HG02798 (cell line): ENCODE measurements around the gene PCSK1N.
"Not testable (repeated sequence)": the region's sequence is repeated elsewhere in the genome, so short reads cannot be mapped to it uniquely, and the experiment has no call there.

Experiments
- ATAC-seq: cut with Tn5 transposase; IDR thresholded peaks from one replicate; pipeline ENCODE4 v1.9.1; 2021; ENCODE audit warnings: mild to moderate bottlenecking; ENCODE audit not compliant: unreplicated experiment, poor library complexity

Gene PCSK1N, protein sequence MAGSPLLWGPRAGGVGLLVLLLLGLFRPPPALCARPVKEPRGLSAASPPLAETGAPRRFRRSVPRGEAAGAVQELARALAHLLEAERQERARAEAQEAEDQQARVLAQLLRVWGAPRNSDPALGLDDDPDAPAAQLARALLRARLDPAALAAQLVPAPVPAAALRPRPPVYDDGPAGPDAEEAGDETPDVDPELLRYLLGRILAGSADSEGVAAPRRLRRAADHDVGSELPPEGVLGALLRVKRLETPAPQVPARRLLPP

DNA sequence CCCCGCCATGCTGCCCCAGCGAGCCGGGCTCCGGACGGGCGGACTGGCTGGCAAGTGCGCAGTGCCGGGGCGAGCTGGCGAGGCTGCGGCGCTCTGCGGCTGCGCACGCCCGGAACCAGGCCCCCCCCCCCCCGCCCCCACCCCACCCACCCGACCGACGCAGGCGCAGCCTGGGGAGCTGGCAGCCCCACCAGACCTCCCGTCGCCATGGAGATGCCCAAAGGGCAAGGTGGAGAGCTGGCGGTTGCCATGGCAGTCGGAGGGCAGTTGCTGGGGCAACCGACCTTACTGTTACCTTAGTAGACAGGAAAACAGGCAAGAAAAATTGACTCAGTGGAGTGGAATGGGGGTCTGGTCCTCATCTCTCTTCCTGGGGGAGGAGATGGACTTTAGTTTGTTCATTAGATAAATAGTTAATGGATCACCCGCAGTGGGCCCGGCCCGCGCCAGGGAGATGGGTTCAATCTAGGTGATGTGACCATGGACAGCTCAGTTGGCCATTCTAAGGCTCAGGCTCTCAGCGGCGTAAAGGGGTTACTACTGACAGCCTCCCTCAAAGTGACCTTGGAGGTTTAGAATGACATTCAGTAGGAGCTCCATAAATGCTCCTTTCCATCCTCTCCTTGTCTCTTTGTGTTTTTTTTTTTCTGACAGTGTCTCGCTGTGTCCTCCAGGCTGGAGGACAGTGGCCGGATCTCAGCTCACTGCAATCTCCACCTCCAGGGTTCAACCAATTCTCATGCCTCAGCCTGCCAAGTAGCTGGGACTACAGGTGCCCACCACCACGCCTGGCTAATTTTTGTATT is at the start of gene PCSK1N:
Gene PCSK1N, minus strand, starts transcription at position 87 of the 806 bp plus-strand sequence. Its CDS starts 78 bp downstream, at position 9.
- ATAC-seq = no peak

DNA sequence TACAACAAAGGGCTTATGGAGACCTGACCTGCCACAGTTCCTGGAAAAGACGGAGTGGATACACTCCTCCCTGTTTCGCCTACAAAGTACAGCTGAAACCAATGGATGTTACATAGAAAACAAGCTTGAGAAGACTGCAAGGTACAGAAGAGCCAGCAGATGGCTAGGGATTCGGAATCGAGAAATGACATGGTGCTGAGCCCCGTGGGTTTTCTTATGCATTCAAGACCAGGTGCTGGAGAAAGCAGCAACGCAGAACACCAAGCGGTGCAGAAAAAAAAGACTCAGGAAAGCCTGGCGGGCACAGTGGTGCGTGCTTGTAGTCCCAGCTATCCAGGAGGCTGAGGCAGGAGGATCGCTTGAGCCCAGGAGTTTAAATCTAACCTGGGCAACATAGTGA is 48.3 kb upstream of the PCSK1N start:
- no peak for ATAC-seq

DNA sequence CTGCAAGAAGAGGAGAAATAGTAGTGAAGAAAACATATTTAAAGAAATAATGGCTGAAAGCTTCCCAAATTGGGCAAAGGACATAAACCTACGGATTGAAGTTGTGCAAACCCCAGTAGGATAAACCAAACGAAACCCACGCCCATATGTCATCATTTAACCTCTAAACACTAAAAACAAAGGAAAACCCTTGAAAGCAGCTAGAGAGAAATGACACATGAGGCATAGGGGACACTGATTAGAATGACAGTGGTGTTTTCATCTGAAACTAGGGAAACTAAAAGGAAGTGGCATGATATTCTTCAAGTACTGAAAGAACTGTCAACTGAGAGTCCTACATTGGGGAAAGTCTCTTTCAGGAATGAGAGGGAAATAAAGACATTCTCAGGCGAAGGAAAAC is 41.5 kb upstream of the PCSK1N start:
- ATAC-seq = not testable (repeated sequence)

DNA sequence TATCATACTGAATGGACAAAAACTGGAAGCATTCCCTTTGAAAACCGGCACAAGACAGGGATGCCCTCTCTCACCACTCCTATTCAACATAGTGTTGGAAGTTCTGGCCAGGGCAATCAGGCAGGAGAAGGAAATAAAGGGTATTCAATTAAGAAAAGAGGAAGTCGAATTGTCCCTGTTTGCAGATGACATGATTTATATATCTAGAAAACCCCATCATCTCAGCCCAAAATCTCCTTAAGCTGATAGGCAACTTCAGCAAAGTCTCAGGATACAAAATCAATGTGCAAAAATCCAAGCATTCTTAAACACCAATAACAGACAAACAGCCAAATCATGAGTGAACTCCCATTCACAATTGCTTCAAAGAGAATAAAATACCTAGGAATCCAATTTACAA is 36.6 kb upstream of the PCSK1N start:
- ATAC-seq = not testable (repeated sequence)

DNA sequence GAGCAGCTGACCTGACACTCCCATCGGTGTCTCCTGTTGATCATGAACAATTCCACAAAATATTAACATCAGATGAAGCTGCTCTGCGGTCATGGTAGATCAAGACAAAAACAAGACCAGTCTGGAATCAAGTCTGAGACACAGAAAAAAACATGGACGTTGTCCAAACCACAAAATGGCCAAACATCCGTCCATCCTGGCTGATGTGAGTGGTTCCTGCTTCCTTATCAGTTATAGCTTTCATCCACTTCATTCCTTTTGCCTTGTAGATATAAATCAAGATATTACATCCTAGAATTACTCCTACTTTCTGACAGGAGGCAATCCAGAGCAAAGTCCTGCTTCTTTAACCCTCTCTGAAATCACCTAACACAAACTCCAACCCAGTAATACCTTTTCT is 28.8 kb upstream of the PCSK1N start:
- ATAC-seq = no peak

DNA sequence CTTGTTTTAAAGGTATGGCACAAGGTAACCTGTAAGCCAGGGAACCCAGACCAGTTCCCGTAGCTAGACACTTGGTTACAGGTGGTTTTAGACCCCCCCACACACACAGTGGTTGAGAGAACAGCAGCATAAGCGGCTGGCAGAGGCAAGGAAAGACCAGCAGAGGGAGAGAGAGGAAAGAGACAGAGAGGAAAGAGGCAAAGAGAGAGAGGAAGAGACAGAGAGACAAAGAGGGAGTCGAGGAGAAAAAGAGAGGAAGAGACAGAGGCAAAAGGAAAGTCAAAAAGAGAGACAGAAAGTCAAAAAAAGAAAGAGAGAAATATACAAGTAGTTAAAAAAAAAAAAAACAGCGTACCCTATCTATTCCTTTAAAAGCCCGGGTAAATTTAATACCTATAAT is 19.5 kb upstream of the PCSK1N start:
- no peak for ATAC-seq

DNA sequence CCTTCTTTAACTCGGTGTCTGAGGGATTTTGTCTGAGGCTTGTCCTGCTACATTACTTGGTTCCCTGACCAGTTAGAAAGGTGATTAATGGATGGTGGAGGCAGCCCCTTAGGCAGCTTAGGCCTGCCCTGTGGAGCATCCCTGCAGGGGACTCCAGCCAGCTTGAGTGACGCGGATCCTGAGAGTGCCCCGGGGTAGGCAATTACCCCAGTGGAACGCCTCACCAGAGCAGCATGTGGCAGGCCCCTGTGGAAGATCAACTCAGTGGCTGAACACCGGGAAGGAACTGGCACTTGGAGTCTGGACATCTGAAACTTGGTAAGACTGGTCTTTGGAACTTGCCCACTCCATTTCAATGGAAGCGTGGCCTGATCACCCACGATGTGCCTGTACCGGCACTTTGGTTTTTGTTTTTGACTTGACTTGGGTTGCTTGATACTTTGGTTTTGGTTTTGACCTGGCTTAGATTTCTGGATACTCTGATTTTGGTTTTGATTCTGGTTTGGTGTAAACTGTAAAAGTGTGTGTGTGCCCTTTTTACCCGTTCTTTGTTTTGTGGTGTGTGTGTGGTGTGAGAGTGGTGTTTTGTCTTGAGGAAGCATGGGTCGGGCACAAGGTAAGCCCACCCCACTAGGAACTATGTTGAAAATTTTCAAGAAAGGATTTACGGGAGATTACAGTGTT is 18.9 kb upstream of the PCSK1N start:
- ATAC-seq = not testable (repeated sequence)

DNA sequence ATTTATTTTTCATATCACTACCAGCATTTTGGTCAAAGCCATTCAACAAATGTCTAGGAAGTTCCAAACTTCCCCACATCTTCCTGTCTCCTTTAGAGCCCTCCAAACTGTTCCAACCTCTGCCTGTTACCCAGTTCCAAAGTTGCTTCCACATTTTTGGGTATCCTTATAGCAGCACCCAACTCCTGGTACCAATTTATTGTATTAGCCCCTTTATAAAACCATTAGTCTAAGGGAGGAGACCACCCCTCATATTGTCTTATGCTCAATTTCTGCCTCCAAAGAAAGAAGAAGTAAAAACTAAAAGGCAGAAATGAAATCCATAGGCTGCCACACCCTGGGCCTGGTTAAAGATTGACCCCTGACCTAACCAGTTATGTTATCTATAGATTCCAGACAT is 18.1 kb upstream of the PCSK1N start:
- ATAC-seq = not testable (repeated sequence)

DNA sequence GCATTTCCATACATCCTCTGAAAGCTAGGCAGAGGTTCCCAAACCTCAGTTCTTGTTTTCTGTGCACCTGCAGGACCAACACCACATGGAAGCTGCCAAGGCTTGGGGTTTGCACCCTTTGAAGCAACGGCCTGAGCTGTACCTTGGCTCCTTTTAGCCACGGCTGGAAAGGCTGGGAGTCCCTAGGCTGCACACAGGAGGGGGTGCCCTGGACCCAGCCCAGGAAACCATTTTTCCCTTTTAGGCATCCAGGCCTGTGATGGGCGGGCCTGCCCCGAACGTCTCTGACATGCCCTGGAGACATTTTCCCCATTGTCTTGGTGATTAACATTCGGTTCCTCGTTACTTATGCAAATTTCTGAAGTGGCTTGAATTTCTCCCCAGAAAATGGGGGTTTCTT is 17.4 kb upstream of the PCSK1N start:
- ATAC-seq = no peak

DNA sequence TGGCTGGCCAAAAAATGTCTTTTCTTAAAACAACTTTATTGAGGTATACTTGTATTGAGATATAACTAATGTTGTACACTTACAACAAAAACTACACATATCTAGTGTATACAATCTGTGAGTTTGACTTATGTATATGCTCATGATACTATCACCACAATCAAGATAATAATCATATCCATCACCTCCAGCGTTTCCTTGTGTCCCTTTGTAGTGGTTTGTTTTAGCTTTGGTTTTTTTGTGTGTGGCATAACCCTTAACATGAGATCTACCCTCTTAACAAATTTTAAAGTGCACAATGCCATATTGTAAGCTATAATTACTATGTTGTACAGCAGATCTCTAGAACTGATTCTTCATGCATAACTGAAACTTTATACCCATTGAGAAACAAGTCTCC is 13.4 kb upstream of the PCSK1N start:
- ATAC-seq = no peak

DNA sequence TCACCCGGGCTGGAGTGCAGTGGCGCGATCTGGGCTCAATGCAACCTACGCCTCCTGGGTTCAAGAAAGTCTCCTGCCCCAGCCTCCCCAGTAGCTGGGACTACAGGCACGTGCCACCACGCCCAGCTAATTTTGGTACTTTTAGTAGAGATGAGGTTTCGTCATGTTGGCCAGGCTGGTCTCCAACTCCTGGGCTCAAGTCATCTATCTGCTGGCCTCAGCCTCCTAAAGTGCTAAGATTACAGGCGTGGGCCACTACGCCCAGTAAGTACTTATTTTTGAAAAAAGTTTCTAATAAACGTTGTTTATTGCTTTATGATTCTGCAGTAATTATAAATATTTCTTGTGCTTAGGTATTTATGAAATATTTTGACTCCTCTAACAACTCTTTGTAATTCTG is 4.3 kb upstream of the PCSK1N start:
- ATAC-seq = no peak

DNA sequence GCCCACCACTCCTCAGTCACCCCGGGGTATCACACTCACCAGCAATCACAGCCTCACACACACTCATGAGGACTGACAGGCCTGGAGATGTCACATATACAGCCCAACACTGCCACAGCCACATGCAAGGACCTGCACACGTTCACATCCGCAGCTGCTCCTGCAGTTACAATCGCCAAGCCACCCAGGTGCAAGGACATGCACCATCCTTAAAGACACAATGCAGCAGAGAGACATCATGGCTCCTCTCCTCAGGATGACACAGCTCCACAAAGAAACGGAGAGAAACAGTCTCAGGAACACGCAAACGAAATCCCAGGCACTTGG is 1.1 kb downstream of the PCSK1N start:
- no peak for ATAC-seq

DNA sequence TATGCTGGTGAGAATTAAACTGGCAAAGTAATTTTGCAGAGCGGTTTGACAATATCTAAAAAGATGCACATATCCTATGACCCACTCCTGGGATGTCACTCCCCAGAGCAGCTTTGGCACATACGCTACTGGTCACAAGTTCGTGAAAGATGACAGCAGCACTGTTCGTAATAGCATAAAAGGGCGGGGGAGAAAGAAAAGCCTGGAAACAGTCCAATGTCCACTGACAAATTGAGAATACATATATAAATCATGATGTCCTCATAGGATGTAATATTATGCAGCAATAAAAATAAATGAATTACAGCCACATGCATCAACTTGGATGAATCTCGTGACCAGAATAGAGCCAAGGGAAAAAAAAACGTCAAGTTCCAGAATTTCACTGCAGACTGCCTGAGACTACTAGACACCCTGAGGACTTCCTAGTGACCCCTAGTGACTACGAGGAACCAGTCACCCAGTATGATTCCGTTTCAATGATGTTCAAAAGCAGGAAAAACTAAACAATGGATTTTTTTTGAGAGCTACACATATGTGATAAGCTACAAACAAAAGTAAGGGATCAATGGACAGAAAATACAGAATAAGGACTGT is 1.8 kb downstream of the PCSK1N start:
- no peak for ATAC-seq

DNA sequence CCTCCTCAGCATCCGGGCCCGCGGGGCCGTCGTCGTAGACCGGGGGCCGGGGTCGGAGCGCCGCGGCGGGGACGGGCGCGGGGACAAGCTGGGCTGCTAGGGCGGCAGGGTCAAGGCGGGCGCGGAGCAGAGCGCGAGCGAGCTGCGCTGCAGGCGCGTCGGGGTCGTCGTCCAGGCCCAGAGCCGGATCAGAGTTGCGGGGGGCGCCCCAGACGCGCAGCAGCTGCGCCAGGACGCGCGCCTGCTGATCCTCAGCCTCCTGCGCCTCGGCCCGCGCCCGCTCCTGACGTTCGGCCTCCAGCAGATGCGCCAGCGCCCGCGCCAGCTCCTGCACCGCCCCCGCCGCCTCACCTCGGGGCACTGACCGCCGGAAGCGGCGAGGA is 3.5 kb downstream of the PCSK1N start:
- no peak for ATAC-seq

DNA sequence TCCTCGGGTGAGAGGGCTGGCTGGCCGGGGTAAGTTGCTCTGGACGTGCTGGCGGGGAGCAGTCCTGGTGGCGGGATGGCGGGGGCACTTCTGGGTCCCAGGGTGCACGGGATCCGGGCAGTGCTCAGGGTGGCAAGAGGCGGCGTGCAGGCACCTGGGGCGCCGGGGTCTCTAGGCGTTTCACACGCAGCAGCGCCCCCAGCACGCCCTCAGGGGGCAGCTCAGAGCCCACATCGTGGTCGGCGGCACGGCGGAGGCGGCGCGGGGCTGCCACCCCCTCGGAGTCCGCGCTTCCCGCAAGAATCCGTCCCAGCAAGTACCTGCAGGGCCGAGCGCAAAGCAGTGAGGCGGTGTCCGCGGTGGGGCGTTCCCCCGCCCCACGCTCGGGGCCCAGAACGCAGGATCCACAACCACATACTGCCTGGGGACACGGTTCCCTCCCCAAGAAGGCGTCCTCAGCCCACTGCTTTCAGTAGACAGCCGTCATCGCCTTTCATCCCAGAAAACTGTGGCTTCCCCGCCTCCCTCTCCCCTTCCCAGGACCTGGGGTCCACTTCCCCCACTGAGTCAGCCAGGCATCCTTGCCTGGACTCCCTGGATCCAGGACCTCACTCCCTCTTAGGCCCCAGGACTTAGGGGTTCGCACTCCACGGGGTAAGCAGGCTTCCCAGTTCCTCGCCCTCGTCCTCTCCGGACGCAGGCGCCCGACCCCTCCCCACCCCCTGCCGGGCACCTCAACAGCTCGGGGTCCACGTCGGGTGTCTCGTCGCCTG is 4.1 kb downstream of the PCSK1N start:
- no peak for ATAC-seq

DNA sequence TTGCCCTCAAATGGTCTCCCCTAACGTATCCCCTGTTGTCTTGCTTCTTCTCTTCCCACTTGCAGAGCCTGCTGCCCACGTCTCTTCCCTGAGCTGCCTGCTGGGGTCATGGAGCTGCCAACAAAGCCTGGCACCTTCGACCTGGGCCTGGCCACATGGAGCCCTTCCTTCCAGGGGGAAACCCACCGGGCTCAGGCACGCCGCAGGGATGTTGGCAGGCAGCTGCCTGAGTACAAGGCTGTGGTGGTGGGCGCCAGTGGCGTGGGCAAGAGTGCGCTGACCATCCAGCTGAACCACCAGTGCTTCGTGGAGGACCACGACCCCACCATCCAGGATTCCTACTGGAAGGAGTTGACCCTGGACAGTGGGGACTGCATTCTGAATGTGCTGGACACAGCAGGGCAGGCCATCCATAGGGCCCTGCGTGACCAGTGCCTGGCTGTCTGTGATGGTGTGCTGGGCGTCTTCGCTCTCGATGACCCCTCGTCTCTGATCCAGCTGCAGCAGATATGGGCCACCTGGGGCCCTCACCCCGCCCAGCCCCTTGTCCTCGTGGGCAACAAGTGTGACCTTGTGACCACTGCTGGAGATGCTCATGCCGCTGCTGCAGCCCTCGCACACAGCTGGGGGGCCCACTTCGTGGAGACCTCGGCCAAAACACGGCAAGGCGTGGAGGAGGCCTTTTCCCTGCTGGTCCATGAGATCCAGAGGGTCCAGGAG is 6.2 kb downstream of the PCSK1N start:
- no peak for ATAC-seq

DNA sequence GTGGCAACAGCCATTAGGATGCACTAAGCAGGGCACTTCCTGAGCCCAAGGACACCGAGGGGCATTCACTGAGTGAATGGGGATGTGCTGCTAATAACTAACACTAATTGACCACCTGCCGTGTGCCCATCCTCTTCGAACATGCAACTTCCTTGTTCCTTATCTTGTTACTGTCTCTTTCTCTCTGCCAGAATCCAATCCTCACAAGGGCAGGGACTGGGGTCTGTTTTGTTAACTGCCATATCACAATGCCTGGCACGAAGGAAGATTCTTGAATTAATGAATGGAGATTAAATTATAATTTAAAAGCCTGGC is 7.8 kb downstream of the PCSK1N start:
- no peak for ATAC-seq

DNA sequence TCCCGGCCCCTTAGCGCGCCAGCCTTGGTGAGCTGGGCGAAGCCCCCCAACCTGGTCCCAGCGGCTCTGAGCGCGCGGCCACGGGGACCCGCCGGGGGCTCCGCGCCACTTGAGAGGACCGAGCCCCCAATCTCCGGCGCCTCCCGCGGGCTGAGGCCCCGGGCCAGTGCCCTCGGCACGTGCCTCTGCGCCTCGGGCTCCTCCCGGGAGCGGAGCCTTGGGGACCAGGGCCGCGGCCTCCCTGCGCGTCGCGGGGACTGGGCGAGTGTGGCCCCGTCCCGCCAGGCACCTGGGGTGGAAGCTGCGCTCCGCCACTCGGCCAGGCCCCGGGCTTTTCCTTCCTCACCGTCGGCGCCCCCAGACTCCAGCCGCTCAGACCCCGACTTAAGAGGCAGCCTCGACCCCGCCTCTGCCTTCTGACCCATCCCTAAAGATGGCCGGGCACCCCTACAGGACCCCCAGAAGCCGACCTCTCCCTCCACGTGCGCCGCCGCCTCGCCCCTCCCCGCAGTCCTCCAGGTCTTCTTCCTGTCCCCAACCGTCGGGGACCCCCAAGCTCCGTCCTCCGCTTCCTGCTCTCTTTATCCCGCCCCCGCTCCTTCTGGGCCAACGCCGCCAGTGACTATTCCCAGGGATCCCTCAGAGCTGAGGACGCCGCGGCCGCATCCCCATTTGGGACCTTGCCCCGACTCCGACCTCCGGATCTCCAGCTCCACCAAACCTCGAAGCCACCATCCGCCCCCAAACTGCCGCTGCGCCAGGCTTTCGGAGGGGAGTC is 8.3 kb downstream of the PCSK1N start:
- ATAC-seq = no peak
